HepG2 (cell line): Measurements from ENCODE around the gene BPIFB6. TPM values are rescaled to one million over a fixed set of nuclear protein-coding genes. Genes with fewer than 3 reads are reported as not detected.

Experiments
- ATF6 ChIP-seq: sonication (generic); formaldehyde crosslinking; conservative IDR thresholded peaks from 2 replicates; pipeline ENCODE4 v1.4.0; 2020; ENCODE audit warnings: missing genetic modification reagents
- CBFB ChIP-seq: sonication (generic); formaldehyde crosslinking; IDR thresholded peaks from 2 replicates; pipeline ENCODE4 v1.4.0; 2020; ENCODE audit warnings: missing genetic modification reagents
- CSRNP2 ChIP-seq: sonication (generic); formaldehyde crosslinking; conservative IDR thresholded peaks from 2 replicates; pipeline ENCODE4 v1.8.0; 2022; ENCODE audit warnings: low read depth, missing genetic modification reagents
- DRAP1 ChIP-seq: IDR thresholded peaks from 2 replicates; pipeline ENCODE4 v1.6.1; 2016; ENCODE audit warnings: missing genetic modification reagents, missing compliant biosample characterization
- FOXO4 ChIP-seq: sonication (generic); formaldehyde crosslinking; conservative IDR thresholded peaks from 2 replicates; pipeline ENCODE4 v1.8.1; 2023; ENCODE audit warnings: missing genetic modification reagents
- GATAD1 ChIP-seq: IDR thresholded peaks from 2 replicates; pipeline ENCODE4 v1.6.1; 2016; ENCODE audit warnings: missing genetic modification reagents, missing compliant biosample characterization
- GPBP1L1 ChIP-seq: sonication (generic); formaldehyde crosslinking; IDR thresholded peaks from 2 replicates; pipeline ENCODE4 v1.5.0; 2020; ENCODE audit warnings: mild to moderate bottlenecking, missing genetic modification reagents
- HHEX ChIP-seq: IDR thresholded peaks from 2 replicates; pipeline ENCODE4 v1.6.1; 2016; ENCODE audit warnings: control low read depth
- HMG20A ChIP-seq: IDR thresholded peaks from 2 replicates; pipeline ENCODE4 v1.6.1; 2016; ENCODE audit warnings: borderline replicate concordance
- MBNL3 ChIP-seq: fragments of 250-450 bp; sonication (Bioruptor Pico); conservative IDR thresholded peaks from 2 replicates; pipeline ENCODE4 v1.8.0; 2022; ENCODE audit warnings: mild to moderate bottlenecking, inconsistent platforms
- NFIC ChIP-seq: IDR thresholded peaks from 2 replicates; pipeline ENCODE4 v1.6.1; 2012; ENCODE audit warnings: mild to moderate bottlenecking, low read length, inconsistent platforms
- NR3C1 ChIP-seq: sonication (generic); formaldehyde crosslinking; IDR thresholded peaks from 2 replicates; pipeline ENCODE4 v1.4.0; 2020; ENCODE audit warnings: missing genetic modification reagents
- PLSCR1 ChIP-seq: sonication (generic); formaldehyde crosslinking; IDR thresholded peaks from 2 replicates; pipeline ENCODE4 v1.5.0; 2020; ENCODE audit warnings: missing genetic modification reagents, mild to moderate bottlenecking, borderline replicate concordance
- REL ChIP-seq: sonication (generic); formaldehyde crosslinking; conservative IDR thresholded peaks from 2 replicates; pipeline ENCODE4 v1.8.0; 2022; ENCODE audit warnings: mild to moderate bottlenecking, missing genetic modification reagents, moderate library complexity
- THYN1 ChIP-seq: sonication (generic); formaldehyde crosslinking; IDR thresholded peaks from 2 replicates; pipeline ENCODE4 v1.8.1; 2023; ENCODE audit warnings: low read depth, mild to moderate bottlenecking, moderate library complexity, missing genetic modification reagents, borderline replicate concordance
- ZBTB2 ChIP-seq: sonication (generic); formaldehyde crosslinking; IDR thresholded peaks from 2 replicates; pipeline ENCODE4 v1.8.0; 2022; ENCODE audit warnings: low read depth, missing genetic modification reagents
- ZMYM2 ChIP-seq: sonication (generic); formaldehyde crosslinking; IDR thresholded peaks from 2 replicates; pipeline ENCODE4 v1.8.0; 2022; ENCODE audit warnings: mild to moderate bottlenecking, missing genetic modification reagents
- ZNF10 ChIP-seq: sonication (generic); formaldehyde crosslinking; IDR thresholded peaks from 2 replicates; pipeline ENCODE4 v1.4.0; 2020; ENCODE audit warnings: mild to moderate bottlenecking, low read depth, missing genetic modification reagents, borderline replicate concordance
- ZNF580 ChIP-seq: IDR thresholded peaks from 2 replicates; pipeline ENCODE4 v1.6.1; 2016; ENCODE audit warnings: low read depth, borderline replicate concordance
- ZNF761 ChIP-seq: sonication (generic); formaldehyde crosslinking; conservative IDR thresholded peaks from 2 replicates; pipeline ENCODE4 v1.4.0; 2020; ENCODE audit warnings: mild to moderate bottlenecking, missing genetic modification reagents
- polyA plus RNA-seq, 8 experiments: library from polyadenylated mRNA; depleted of rRNA in 3 of 8; stranded (reverse) in 7 of 8; unstranded in 1 of 8; fragments of >200 nt; fragmentation: Illumina TruSeq in 4 of 8; extraction: Trizol in 4 of 8; gene quantifications; 2 replicates each; pipeline versions ENCODE4 v1.2.1 to v1.2.3, GENCODE V29; 2011 to 2016; ENCODE audit warnings: low read depth in 4 of 8, missing spikeins in 1 of 8, mixed read lengths in 1 of 8; ENCODE audit not compliant: insufficient read depth in 1 of 8
- total RNA-seq, 5 experiments: library from RNA; depleted of rRNA; stranded (reverse); fragments of >200 nt; fragmentation: Illumina TruSeq; extraction: Trizol; gene quantifications; 2 replicates each; pipeline ENCODE4 v1.2.3, GENCODE V29; 2016; ENCODE audit warnings: low read depth in 1 of 5

BPIFB6 gene
- total and polyA plus RNA-seq, 2 of the 13 experiments (the other 11 are each of a cell fraction or from before 2014, with no cell fraction given): 0.13 to 1.7 TPM

GRCh38 chr20:33019465-33020277 lies 11.8 kb upstream of the BPIFB6 start (continued):
- TF ChIP-seq CSRNP2 (CRISPR knock-in tag) (peak; percentile 79; the same call in 1 of the 2 replicates), PLSCR1 (CRISPR knock-in tag) (no peak), ZBTB2 (CRISPR knock-in tag) (no peak), THYN1 (CRISPR knock-in tag) (no peak), ZNF580 (CRISPR knock-in tag) (no peak), NR3C1 (CRISPR knock-in tag) (no peak), HHEX (CRISPR knock-in tag) (no peak), ZMYM2 (no peak), HMG20A (no peak), REL (CRISPR knock-in tag) (no peak; the same call in 1 of the 2 replicates), ZNF10 (no peak), ZNF761 (CRISPR knock-in tag) (no peak), GPBP1L1 (CRISPR knock-in tag) (no peak), MBNL3 (CRISPR knock-in tag) (no peak), NFIC (no peak), CBFB (CRISPR knock-in tag) (no peak), GATAD1 (CRISPR knock-in tag) (no peak), ATF6 (no peak), DRAP1 (CRISPR knock-in tag) (no peak), FOXO4 (CRISPR knock-in tag) (no peak)
